IPS-18a (cell line): ENCODE results near the gene NTNG2.
"Not testable (repeated sequence)": the region's sequence is repeated elsewhere in the genome, so short reads cannot be mapped to it uniquely, and the experiment has no call there.

Experiments used
- H3K27ac ChIP-seq: one replicate; pipeline ENCODE4 v1.5.1; 2013; ENCODE audit warnings: low read length
- H3K27me3 ChIP-seq: one replicate; pipeline ENCODE4 v1.6.1; 2013; ENCODE audit warnings: mild to moderate bottlenecking, low read length; ENCODE audit not compliant: control insufficient read depth, insufficient read depth
- H3K36me3 ChIP-seq: one replicate; pipeline ENCODE4 v1.6.1; 2013; ENCODE audit warnings: low read depth, low read length; ENCODE audit not compliant: control insufficient read depth
- H3K4me1 ChIP-seq: one replicate; pipeline ENCODE4 v1.6.1; 2013; ENCODE audit warnings: low read depth, low read length; ENCODE audit not compliant: control insufficient read depth
- H3K4me3 ChIP-seq: one replicate; pipeline ENCODE4 v1.5.1; 2013; ENCODE audit warnings: low read length
- H3K9ac ChIP-seq: one replicate; pipeline ENCODE4 v1.6.1; 2013; ENCODE audit warnings: mild to moderate bottlenecking, low read length, moderate library complexity
- H3K9me3 ChIP-seq: one replicate; pipeline ENCODE4 v1.6.1; 2013; ENCODE audit warnings: low read depth, low read length; ENCODE audit not compliant: control insufficient read depth

NTNG2 gene

DNA sequence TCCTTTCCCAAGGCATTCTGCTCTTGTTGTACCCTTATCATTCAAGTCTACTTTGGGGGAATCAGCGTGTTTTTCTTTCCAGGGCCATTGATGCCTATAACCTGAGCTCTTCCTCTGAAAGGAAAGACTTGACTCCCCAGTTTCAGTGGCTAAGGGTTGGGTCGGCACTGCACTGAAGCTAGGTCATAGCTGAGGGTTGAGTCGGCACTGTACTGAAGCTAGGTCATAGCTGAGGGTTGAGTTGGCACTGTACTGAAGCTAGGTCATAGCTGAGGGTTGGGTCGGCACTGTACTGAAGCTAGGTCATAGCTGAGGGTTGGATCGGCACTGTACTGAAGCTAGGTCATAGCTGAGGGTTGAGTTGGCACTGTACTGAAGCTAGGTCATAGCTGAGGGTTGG is 27.8 kb upstream of the NTNG2 start:
- not testable (repeated sequence) for H3K4me1 ChIP-seq, H3K27ac ChIP-seq, H3K4me3 ChIP-seq, H3K27me3 ChIP-seq, H3K9me3 ChIP-seq, H3K9ac ChIP-seq, H3K36me3 ChIP-seq

DNA sequence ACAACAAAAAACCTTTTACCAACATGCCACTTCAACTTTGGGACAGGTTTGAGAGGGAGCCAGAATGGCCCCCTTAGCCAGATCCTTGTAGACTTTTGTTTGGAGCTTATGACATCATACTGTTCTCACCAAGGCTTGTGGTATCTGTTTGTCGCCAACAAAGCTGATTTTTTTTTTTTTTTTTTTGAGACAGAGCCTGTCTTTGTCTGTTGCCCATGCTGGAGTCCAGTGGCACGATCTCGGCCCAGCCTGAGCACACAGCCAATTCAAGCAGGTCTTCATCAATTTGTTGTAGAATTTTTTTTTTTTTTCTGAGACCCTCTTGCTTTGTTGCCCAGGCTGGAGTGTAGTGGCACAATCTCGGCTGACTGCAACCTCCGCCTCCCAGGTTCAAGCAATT is 26.4 kb upstream of the NTNG2 start:
- no peaks in the 10 kb centered on the region for H3K27me3 ChIP-seq
- H3K4me1 ChIP-seq, result peaks cover 16% of the 10 kb centered on the region
- no peak overlapping the region for H3K27ac ChIP-seq
- H3K9ac ChIP-seq, result no peak overlapping the region
- H3K4me3 ChIP-seq, result no peak overlapping the region
- no peaks in the 10 kb centered on the region for H3K9me3 ChIP-seq
- H3K36me3 ChIP-seq, result no peaks in the 10 kb centered on the region

DNA sequence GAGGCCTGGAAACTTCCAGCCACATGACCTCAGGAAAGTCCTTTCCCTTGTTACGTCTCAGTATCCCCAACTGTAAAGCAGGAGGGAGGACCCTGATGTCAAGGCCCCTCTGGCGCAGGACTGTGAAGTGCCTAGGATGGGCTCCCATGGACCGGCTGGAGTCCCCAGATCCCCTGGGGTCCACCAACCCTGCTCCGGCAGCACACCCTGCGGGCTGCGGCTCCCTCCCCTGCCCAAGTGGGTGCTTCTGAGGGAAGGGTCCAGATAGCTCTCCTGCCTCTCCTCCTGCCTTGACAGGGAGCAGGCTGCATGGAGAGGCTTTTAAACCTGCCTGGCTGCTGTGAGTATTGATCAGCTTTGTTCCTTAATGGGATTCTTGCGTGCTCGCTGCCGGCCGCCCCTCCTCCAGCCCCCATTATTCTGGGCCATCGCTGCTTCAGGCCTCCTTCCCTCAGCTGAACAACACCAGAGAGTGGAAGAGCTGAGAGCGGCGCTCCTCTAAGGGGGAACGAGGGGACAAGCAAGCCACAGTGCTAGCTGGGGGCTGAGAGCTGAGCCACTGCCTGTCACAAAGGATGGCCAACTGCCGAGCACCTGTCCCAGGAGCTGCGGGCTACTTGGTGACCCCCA is 25.6 kb upstream of the NTNG2 start:
- Histone ChIP-seq H3K9ac (no peak overlapping the region), H3K27ac (no peak overlapping the region), H3K4me3 (no peak overlapping the region), H3K27me3 (no peaks in the 10 kb centered on the region), H3K4me1 (peaks cover 18% of the 10 kb centered on the region), H3K36me3 (no peaks in the 10 kb centered on the region), H3K9me3 (no peaks in the 10 kb centered on the region)

DNA sequence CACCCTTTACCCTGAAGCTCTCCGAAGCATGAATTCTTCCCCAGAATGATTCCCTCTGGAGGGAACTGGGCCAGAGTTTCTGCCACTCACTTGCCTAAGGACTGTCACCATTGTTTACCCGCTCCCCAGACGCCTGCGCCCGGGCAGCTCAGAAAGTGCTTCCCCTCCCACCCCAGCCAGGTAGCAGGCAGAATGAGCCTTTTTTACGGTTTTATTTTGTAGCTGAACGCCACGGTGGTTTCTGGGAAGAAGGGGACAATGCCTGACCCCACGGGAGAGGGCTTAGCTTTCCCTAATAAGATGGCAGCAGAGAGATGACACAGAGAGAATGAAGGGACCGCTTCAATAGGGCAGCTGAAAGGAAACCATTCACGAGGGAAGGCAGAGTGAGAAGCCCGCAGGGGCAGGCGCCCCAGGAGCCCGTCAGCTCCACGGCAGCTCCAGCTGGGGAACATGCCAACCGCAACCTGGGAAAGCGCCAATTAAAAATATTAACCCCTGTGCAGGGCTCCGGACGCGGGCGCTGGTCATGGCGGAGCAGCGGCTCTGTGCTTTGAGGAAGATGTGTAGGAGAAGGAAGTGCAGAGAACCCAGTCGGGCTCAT is 20.4 kb upstream of the NTNG2 start:
- Histone ChIP-seq H3K4me3 (peak overlapping the region; percentile 63), H3K27me3 (no peaks in the 10 kb centered on the region), H3K9ac (peak overlapping the region; percentile 53), H3K9me3 (no peaks in the 10 kb centered on the region), H3K4me1 (peaks cover 16% of the 10 kb centered on the region), H3K36me3 (no peaks in the 10 kb centered on the region), H3K27ac (no peak overlapping the region)

DNA sequence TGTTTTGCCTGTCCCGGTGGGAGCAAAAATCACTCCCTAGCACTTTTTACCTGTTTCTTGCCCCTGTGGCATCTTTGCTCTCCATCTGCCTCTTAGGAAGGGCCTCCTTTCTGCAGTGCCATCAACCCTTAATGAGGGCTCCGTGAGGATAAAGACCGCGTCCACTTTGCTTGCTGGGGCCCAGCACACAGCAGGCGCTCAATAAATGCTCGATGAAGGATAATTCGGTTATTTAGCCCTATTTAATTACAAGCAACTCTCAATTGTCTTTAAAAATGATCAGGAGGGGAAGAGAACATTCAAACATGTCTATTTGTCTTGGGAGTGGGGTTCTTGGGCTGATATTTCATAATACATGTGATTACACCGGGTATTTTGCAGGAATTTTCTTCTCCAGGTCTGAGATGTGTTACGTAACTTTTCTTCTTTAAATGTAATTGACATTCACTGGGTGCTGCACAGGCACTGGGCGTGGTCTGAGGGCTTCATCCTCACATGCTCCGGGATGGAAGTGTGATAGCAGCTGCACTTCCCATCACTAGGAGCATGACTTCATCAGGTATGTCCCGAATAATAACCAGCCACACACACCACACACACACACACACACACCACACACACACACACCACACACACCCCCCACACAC is 19.8 kb upstream of the NTNG2 start:
- peaks cover 11% of the 10 kb centered on the region for H3K4me1 ChIP-seq
- no peaks in the 10 kb centered on the region for H3K36me3 ChIP-seq
- peak overlapping the region; percentile 53 for H3K9ac ChIP-seq
- no peak overlapping the region for H3K27ac ChIP-seq
- H3K4me3 ChIP-seq, result peak overlapping the region; percentile 63
- H3K27me3 ChIP-seq, result no peaks in the 10 kb centered on the region
- no peaks in the 10 kb centered on the region for H3K9me3 ChIP-seq

DNA sequence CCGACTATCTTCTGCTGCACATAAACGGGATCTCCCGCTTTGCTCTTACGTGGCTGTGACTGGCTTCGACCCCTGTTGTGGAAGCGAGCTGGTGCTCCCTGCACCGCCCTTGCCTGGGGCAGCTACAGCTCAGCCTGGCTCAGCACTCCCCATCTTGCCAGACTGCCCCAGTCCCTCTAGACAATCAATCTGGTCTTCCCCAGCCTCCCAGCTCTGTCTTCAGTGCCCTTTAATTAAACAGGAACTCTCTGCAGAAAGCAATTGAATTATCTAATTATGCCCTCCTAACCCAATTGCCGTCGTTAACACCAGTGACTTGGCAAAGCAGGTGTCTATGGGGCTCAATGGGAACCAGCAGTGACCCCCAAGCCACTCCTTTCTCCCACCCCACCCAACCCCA is 18.9 kb upstream of the NTNG2 start:
- no peaks in the 10 kb centered on the region for H3K27me3 ChIP-seq
- H3K4me3 ChIP-seq, result no peak overlapping the region
- H3K27ac ChIP-seq, result no peak overlapping the region
- H3K9me3 ChIP-seq, result no peaks in the 10 kb centered on the region
- H3K36me3 ChIP-seq, result no peaks in the 10 kb centered on the region
- peaks cover 11% of the 10 kb centered on the region for H3K4me1 ChIP-seq
- no peak overlapping the region for H3K9ac ChIP-seq

DNA sequence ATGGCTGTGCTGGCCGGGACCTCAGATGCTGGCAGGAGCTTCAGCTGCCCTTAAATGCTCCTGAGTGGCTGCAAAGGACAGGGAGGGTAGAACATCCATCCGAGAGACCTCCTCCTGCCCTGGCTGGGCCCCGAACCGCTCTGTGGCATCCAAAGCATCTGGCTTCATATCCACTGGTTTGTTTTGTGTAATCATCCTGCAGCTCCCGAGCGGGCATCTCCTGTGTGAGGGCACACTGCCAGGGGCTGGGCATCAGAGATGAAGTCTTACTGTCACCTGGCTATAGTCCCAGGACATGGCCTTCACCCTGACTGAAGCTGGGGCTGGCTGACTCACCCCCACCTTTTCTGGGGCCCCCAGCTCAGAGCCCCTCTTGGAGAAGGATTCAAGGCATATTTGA is 18.5 kb upstream of the NTNG2 start:
- Histone ChIP-seq H3K4me1 (peaks cover 11% of the 10 kb centered on the region), H3K27ac (no peak overlapping the region), H3K9ac (no peak overlapping the region), H3K27me3 (no peaks in the 10 kb centered on the region), H3K9me3 (no peaks in the 10 kb centered on the region), H3K36me3 (no peaks in the 10 kb centered on the region), H3K4me3 (no peak overlapping the region)

DNA sequence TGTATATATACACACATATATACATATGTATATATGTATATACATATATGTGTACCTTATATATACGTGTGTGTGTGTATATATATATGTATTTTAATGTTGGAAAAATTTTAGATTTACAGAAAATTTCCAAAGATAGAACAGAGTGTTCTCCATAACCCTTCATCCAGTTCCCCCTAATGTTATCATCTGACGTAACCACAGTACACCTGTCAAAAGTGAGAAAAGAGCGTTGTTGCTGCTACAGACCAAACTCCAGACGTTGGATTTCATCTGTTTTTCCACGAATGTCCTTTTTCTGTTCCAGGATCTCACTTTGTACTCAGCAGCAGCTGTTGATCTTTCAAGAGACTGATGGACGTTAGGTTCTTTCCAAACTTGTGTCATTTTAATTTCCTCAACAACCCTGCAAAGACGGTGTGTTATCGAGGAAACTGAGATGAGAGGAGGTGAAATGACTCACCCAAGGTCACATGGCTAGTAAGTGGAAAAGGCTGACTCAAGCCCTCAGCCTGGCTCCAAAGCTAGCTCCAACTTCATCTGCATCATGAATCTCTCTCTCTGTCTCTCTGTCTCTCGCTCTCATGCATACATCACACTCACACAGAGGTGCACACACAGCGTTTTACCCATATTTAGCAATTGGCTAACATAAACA is 17.0 kb upstream of the NTNG2 start:
- no peak overlapping the region for H3K27ac ChIP-seq
- H3K36me3 ChIP-seq, result no peaks in the 10 kb centered on the region
- H3K9me3 ChIP-seq, result no peaks in the 10 kb centered on the region
- H3K4me3 ChIP-seq, result no peak overlapping the region
- no peaks in the 10 kb centered on the region for H3K27me3 ChIP-seq
- no peak overlapping the region for H3K9ac ChIP-seq
- peaks cover 9% of the 10 kb centered on the region for H3K4me1 ChIP-seq

DNA sequence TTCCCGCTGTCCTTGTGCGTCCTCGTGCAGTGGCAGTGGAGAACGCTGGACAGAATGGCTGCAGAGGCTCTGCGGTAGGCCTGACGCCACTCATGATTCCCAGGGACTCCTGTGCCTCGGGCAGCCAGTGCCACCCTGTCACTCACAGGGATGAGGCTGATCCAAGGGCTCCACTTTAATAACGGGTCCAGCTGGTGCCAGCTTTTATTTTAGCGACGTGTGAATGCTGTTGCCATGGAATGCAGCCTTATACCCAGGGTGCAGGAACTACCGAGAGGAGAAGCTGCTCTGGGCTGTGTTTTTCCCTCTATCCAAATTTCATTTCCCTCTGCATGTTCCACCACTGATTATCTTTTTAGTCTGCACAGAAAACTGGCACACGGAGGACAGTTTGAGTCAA is 15.8 kb upstream of the NTNG2 start:
- H3K4me3 ChIP-seq, result no peak overlapping the region
- no peaks in the 10 kb centered on the region for H3K36me3 ChIP-seq
- no peaks in the 10 kb centered on the region for H3K27me3 ChIP-seq
- no peaks in the 10 kb centered on the region for H3K4me1 ChIP-seq
- H3K9ac ChIP-seq, result no peak overlapping the region
- H3K9me3 ChIP-seq, result no peaks in the 10 kb centered on the region
- no peak overlapping the region for H3K27ac ChIP-seq

DNA sequence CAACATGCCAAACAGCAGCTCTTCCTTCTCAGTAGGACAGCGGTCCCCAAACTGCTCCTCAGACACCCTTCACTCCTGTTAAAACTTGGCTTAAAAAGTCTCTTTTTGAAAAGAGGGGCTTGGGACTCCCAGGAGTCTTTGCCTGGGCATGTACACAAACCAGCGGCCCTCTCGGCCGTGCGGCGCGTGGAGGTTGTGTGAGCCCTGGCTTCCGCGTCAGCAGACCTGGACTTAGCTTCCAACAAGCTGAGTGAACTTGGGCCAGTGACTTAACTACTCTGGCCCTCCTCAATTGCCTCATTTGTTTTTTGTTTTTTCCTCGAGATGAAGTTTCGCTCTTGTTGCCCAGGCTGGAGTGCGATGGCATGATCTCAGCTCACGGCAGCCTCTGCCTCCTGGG is 15.3 kb upstream of the NTNG2 start:
- Histone ChIP-seq H3K4me3 (no peak overlapping the region), H3K27ac (no peak overlapping the region), H3K4me1 (no peaks in the 10 kb centered on the region), H3K36me3 (no peaks in the 10 kb centered on the region), H3K9ac (no peak overlapping the region), H3K27me3 (no peaks in the 10 kb centered on the region), H3K9me3 (no peaks in the 10 kb centered on the region)

DNA sequence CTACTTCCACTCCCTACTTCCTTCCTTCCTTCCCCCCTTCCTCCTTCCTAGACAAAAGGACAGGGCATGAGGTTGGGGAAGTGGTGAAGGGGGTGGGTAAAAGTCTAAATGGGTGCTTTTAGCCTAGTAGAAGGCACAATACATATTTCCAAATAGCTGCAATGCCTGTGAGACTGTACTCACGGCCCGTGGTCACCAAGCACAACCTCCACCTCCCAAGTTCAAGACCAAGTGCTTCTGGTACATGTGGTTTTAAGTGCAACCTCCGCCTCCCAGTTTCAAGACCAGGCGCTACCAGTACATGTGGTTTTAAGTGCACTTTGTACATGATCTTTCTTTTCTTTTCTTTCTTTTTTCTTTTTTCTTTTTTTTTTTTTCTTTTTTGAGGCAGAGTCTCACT is 14.5 kb upstream of the NTNG2 start:
- Histone ChIP-seq H3K4me1 (no peaks in the 10 kb centered on the region), H3K27me3 (no peaks in the 10 kb centered on the region), H3K9ac (no peak overlapping the region), H3K36me3 (no peaks in the 10 kb centered on the region), H3K4me3 (no peak overlapping the region), H3K9me3 (no peaks in the 10 kb centered on the region), H3K27ac (no peak overlapping the region)
